ENCODE results near the gene MTCP1.

MTCP1 gene

DNA sequence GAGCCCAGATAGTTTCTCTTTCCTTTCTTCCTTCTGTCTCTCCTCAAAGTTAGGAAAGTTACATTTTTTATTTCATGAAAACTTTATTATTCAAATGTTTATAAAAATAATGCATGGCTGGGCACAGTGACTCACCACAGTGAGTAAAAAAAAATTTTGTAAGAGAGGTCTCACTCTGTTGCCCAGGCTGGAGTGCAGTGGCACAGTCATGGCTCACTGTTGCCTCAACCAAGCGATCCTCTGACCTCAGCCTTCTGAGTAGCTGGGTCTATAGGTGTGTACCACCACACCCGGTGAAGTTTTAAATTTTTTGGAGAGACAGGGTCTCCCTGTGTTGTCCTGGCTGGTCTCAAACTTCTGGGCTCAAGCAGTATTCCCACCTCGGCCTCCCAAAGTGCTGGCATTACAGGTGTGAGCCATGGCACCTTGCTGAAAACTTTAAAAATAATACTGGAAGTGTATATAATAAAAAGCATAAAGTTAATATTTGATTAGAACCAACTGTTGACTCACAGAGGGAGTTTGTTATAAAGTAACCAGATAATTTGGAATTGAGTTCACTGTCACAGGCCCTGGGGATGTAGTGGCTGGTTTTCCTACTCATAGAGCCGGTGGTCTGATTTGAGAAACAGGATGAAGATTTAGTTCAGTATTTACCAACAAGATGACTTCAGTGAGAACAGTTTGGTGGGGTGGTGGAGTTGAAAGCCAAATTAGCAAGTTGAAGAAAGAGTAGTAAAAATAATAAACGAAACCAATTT, 18.0 kb downstream of the MTCP1 start:
- no peak for DNase-seq

DNA sequence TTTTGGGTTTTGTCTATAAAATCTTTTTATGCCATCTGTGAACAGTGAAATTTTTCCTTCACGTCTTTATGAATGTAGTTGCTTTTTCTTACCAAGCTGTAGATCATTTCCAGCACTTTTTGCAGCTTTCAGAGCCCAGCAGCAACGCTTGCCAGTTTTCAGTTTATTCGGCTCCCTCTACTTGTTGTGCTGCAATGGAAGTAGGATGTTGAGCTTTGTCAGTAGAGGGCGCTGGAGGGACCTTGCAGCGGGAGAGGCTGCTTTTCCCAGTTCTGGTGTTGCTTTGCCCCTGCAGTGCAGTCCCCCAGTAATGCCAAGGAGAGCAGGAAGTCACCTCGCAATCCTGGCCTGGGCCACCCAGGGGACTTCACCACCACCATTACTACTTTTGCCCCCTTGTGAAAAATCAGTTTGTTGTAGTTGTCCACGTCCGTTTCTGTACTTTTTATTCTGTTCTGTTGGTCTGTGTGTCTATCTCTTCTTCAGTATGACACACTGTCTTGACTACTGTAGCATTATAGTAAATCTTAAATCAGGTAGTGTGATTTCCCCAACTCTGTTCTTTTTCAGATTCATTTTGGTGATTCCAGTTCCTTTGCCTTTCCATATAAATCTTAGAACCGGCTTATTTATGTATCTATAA, 21.8 kb downstream of the MTCP1 start:
- DNase-seq, result no peak

DNA sequence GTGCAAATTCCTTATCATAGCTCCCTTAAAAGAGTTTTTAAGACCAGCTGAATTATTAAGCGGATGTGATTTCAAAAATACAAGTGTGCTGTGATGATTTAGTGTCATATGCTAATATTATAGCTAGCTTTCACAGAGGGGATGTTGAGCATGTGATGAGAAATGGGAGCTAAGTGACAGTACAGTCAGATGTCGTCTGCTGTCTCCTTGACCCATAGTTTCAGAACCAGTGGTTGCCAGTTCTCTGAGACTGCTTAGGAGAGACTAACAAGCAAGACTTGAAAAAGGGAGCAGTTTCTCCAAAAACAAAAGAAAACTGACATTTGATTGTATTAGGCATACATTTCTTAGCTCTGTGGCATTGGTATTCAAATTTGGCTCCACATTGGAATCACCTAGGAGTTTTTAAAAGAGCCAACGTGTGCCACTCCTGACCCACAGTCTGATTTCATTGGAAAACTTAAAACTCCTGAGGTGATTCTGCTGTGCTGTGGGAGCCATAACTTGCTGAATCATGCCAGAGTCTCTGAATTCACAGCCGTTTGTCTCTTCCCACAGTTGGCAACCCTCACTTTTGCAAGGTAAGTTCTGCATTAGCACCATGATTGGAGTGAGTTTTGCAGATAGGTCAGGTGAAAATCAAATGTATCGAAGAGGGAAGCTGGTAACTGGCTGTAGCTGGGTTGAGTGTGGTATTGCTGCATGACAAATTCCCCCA, 24.0 kb downstream of the MTCP1 start:
- no peak for DNase-seq

DNA sequence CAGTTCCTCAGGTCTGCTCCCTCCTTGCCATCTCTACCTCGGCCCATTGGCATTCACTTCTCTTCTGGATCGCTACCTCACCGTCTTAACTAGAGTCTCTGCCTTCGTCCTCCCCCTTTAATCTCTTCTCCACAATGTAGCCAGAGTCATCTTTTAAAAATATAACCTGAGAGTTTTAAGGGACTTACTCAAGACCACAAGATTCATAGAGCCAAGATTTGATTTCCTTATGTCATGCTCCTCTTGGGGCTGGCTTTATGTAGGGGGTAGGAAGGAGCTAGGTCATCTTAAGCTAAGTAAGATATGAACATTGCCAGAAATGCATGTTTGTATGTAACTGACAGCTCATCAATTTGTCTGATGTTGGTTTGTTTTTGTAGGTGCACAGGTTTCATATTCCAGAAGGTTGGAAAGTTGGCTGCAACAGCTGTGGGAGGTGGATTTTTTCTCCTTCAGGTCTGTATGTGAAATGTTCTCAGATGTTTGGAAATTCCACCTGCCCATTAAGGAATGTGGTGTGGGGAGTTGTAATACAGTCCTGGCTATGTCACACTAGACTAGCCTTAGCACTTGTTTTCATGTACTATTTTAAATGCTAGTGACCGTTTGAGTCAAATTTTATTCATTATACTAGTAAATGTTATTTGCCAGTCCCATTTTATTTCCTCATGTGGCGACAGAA, 24.7 kb downstream of the MTCP1 start:
- DNase-seq, result no peak

DNA sequence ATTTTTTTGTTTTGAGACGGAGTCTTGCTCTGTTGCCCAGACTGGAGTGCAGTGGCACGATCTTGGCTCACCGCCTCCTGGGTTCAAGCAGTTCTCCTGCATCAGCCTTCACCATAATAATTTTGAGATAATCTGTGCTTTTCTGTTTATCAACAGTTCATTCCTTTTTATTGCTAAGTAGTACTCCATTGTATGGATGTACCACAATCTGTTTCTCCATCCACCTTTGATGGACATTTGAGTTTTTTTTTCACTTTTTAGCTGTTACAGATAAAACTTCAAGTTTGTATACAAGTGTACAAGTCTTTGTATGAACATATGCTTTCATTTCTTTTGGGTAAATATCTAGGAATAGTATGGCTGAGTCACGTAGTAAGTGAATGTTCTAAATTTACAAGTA, 35.2 kb downstream of the MTCP1 start:
- DNase-seq, result no peak

DNA sequence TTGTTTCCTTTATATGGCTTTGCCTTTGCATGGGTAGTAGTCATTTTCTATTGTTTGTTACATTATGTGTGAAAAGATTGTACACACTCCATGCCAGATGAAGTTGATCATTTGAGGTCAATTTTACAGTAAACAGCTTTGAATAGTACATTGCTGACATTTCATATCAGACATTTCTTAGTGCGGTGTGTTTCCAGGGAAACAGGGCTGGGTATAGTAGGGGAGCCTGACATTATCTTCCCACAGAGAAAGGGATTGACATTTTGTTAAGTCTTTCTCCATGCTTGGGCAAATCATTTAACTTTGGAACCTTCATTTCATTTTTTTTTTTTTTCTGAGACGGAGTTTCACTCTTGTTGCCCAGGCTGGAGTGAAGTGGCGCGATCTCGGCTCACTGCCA, 39.3 kb downstream of the MTCP1 start:
- DNase-seq, result no peak

DNA sequence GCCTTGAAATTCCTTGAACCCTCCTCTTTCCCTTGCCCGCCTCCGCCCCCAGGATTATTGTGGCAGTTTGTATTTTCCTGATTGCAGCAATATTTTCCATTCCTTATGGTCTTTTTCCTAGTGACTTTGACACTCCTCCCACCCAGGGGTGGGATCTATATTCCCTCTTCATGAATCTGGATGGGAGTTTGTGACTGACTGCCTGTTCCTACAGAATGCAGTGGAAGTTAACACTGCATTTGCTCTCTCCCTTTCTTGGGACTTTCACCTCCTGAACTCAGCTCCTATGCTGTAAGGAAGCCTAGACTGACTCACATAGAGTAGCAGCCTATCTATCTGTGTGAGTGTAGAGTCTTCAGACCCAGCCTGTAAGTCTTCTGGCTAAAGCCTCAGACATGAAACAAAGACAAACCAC, 42.1 kb downstream of the MTCP1 start:
- DNase-seq, result no peak

DNA sequence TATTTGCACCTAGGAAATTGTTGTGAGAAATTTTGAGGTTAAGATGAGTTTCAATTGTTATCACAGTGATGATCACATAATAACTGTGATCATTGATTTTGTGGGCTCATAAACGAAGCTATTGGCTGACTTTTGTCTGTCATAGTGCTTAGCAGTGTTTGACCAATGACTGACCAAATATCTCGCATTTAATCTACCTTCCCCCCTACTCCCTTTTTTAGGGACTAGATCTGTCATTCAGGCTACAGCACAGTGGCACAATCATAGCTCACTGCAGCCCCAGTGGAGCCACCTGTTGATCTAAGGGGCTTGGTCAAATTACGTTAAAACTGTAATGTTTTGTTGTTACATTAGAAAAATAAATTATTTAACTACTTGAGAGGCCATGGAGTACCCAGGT, 42.8 kb downstream of the MTCP1 start:
- DNase-seq, result no peak

DNA sequence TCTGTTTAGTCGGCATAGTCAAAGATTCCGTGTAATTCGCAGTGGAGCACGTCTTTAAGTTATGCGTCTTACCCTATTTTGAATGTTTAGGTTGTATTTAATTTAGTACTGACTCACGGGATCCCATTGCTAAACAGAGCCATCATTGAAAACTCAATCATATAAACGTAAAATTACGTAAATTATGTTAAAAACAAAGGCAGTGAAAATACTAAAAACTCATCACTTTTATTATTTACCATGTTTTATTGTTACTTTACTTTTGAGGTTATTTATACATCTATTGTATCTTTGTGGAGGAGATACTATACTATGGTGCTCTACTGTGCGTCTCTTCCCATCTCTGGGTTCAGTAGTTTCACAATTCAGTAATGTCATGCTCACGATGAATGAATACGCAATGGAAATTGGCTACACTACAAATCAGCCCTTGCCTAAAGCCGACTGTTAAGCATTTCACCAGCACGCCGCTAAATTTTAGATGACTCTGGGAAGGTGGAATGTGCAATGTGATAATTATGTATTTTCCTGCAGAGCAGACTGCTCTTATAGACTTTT, 43.3 kb downstream of the MTCP1 start:
- DNase-seq, result no peak

DNA sequence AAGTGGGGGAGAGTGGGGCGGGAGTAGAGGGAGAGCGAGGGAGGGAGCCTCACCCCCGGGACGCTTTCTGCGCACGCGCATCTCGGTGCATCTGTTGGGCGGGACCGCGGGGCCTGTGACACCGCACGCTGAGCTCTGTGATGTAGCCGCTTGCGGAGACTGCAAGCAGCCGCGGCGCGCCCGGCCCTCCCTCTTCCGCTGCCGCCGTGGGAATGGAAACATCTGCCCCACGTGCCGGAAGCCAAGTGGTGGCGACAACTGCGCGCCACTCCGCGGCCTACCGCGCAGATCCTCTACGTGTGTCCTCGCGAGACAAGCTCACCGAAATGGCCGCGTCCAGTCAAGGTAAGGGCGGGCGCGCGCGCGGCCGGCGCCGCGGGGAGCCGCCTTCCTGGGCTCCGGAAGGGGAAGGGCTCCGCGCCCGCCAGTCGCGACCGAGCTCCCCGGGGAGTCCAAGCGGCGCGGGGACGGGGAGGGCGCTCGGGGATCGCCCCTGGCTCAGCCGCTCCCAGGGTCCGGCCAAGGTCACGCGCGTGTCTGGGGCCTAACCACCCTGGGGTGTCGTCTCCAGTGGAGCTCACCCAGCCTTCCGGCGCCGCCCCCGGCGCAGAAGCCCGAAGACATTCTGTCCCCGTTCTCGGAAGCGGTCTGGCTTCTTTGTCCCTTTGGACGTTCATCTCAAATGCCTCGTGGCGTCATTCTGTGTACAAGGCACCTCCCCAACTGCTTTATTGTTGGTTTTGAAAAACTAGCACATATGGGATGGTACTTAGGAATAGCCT, 44.0 kb downstream of the MTCP1 start, which contains the start of gene FUNDC2:
FUNDC2 (plus strand) TSS at position 118 of the 782 bp plus-strand sequence; CDS start at position 213, 95 bp downstream.
- DNase-seq, result peak; percentile 64

DNA sequence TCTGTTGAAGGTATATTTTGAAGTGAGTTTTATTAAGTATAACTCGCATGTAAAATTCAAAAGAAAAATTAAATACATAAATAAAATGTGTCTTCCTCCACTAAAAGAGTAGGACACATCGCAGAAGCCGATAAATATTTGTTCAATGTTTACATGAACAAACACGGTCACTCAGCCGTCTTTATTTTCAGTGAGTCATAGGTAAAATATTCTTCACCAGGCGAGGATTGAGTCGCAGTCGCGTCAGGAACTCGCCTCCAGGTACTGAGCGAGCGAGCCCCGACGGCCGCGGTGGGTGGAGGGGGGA, 44.6 kb downstream of the MTCP1 start:
- no peak for DNase-seq

DNA sequence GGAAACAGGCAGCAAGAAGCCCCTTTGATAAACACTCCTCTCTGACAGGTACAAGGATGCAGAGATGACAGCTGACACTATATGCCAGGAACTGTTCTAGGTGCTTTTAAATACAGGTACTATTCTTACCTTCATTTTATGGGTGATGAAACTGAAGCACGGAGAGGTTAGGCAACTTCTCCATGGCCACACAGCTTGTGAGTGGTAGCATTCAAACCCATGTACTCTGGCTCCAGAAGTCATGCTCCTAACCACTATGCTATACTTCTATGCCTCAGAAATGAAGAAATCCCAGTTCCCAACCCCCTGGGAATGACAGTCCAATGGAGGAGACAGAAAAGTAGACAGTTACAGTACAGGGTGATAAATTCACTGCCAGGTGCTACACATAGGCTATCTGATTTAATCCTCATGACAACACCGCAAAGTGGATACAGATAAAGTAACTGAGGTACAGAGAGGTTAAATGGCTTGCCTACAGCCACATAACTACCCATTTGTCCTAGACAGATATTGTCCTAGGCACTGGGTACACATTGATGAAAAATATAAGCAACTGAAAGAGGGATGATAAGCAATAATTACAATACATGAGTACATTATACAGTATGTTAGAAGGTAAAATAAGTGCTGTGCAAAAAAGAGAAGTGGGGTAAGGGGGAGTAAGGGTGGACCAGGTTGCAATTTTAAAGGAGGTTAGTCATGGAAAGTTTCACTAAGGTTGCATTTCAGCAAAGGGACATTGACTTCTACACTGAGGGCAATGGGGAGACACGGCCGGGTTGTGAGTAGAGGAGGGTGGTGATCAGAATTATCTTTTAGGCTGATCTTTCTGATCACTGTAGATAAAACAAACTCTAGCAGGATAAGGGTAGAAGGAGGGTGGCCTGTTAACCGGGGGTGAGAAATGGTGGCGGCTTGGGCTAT, 46.8 kb downstream of the MTCP1 start:
- no peak for DNase-seq

DNA sequence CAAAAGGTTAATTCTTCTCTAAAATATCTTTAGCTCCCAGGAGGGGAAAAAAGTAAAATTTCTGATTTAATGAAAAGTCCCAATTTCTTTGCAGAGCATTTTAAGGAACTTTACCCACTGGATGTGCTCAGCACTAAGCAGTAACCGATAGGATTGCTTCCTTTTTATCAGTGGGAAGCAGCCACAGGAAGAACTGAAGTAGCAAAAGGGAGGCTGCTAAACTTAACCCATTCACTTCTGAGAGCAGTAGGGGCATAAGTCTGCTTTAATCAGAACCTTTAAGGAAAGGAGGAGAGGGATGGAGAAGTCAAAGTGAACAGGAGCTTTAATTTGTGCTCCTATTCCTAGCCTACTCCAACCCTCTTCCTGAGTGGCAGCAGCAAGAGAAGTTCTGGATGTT, 48.4 kb downstream of the MTCP1 start, which contains the start of gene F8:
F8 (minus strand) TSS at position 139 of the 400 bp plus-strand sequence. CDS start 171 bp downstream, outside the sequence.
- DNase-seq, result no peak

DNA sequence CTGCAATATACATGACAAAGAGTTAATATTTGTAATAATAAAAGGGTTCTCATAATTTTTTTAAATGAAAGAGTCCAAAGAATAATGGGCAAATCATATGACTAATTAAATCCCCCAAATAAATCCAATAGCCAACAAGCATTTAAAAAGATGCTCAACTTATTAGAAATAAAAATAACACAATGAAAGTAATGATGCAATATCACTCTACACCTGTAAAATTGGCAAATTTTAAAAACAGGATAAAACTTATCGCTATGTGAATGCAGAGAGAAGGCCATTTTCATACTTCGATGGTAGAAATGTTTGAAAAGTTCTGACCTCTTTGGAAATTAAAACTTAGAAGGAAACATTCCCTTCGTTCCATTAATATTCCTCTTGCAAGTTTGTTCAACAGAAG, 50.3 kb downstream of the MTCP1 start:
- DNase-seq, result no peak

Measured in SIG-M5 (cell line).